ENCODE measurements around the gene DLG2. TPM values are rescaled to one million over a fixed set of nuclear protein-coding genes. Genes with fewer than 3 reads are reported as not detected.
"Not testable (repeated sequence)": the region's sequence is repeated elsewhere in the genome, so short reads cannot be mapped to it uniquely, and the experiment has no call there.

Gene DLG2
- total and polyA plus RNA-seq, 2 of the 4 experiments (the other 2 are of a cell fraction): 0.31 to 0.36 TPM

GRCh38 chr11:83587797-83588196 is 2039.3 kb downstream of the DLG2 start:
- H3K56ac ChIP-seq (ENCODE audit: extremely low read depth, insufficient read depth, low read length); H3K9ac ChIP-seq (ENCODE audit: low read depth, low read length); H3K9me3 ChIP-seq (ENCODE audit: control insufficient read depth, insufficient read depth, low read length); H3K36me3 ChIP-seq (ENCODE audit: control insufficient read depth, insufficient read depth, low read length); H2AK5ac ChIP-seq (ENCODE audit: low read depth, low read length); H3K14ac ChIP-seq (replicated peaks; ENCODE audit: low read depth, low read length); CTCF ChIA-PET; H3K4me2 ChIP-seq (ENCODE audit: low read depth, low read length); H3K4ac ChIP-seq (ENCODE audit: low read depth, low read length); ATAC-seq (ENCODE audit: low read depth); H4K91ac ChIP-seq (ENCODE audit: insufficient read depth, low read depth, low read length); H2BK5ac ChIP-seq (ENCODE audit: low read depth, low read length, poor library complexity, severe bottlenecking); dilution Hi-C loops (cut with HindIII; ENCODE audit: low sequenced_read_pairs, unreplicated experiment); H2AFZ ChIP-seq (replicated peaks; ENCODE audit: low read length, poor library complexity); H3K4me3 ChIP-seq (ENCODE audit: insufficient read depth, low read depth, low read length); H3K79me1 ChIP-seq (ENCODE audit: low read depth in 1 of 2, low read length in 2 of 2); H2BK20ac ChIP-seq (ENCODE audit: low read depth, low read length); in situ Hi-C loops (cut with MboI; ENCODE audit: low sequenced_read_pairs); H4K8ac ChIP-seq (ENCODE audit: low read depth in 2 of 2, low read length in 2 of 2); H4K5ac ChIP-seq (ENCODE audit: low read depth, low read length); H3K23ac ChIP-seq (ENCODE audit: low read depth, low read length); POLR2A ChIA-PET (ENCODE audit: unreplicated experiment); H2BK15ac ChIP-seq (ENCODE audit: low read depth, low read length); BruUV-seq (replicated peaks); H2AK9ac ChIP-seq (replicated peaks; ENCODE audit: low read depth, low read length, poor library complexity); H3K27ac ChIP-seq (ENCODE audit: insufficient read depth, low read length); H3K27me3 ChIP-seq (ENCODE audit: control insufficient read depth, insufficient read depth, low read length); H4K20me1 ChIP-seq (ENCODE audit: insufficient read depth, low read length); H2BK120ac ChIP-seq (ENCODE audit: low read depth, low read length); DNase-seq; H3K18ac ChIP-seq (ENCODE audit: low read depth, low read length); H3K4me1 ChIP-seq (ENCODE audit: control insufficient read depth, insufficient read depth, low read length); H3K9me1 ChIP-seq (ENCODE audit: insufficient read depth, low read length); intact Hi-C loops (cut with micrococcal nuclease): not testable (repeated sequence)
- WGBS, 2 experiments (ENCODE audit: extremely low coverage in 2 of 2, insufficient read length in 1 of 2): no CpG with 5 or more reads among the region's 14 CpGs

Measured in IMR-90 (cell line).